ENCODE data around the gene TMEM52.
"Not testable (repeated sequence)": the region's sequence is repeated elsewhere in the genome, so short reads cannot be mapped to it uniquely, and the experiment has no call there.

The TMEM52 gene

GRCh38 chr1:1892763-1893120, 26.3 kb downstream of the TMEM52 start:
- DNase-seq, result no peak

GRCh38 chr1:1892079-1892762, 26.9 kb downstream of the TMEM52 start:
- DNase-seq, result no peak

GRCh38 chr1:1891349-1892078, 27.6 kb downstream of the TMEM52 start:
- DNase-seq, result peak; percentile 55

GRCh38 chr1:1890506-1891348, 28.4 kb downstream of the TMEM52 start, which contains the start of gene GNB1:
Gene GNB1, minus strand, starts transcription at chr1:1891087. Its CDS starts 65,634 bp downstream, at chr1:1825453.
- peak; percentile 87 for DNase-seq

GRCh38 chr1:1889847-1890505, 29.1 kb downstream of the TMEM52 start:
- peak; percentile 57 for DNase-seq

- DNase-seq, result no peak
These were observed 29.9 kb downstream of the TMEM52 start for GRCh38 chr1:1889090-1889750.

GRCh38 chr1:1883890-1884289, 35.2 kb downstream of the TMEM52 start:
- not testable (repeated sequence) for DNase-seq

- no peak for DNase-seq
These were observed 35.8 kb downstream of the TMEM52 start for GRCh38 chr1:1883092-1883873.

GRCh38 chr1:1881727-1882126, 37.4 kb downstream of the TMEM52 start:
- no peak for DNase-seq

GRCh38 chr1:1880617-1881312, 38.3 kb downstream of the TMEM52 start:
- no peak for DNase-seq

- DNase-seq, result no peak
These were observed 39.1 kb downstream of the TMEM52 start for GRCh38 chr1:1879942-1880341.

GRCh38 chr1:1877865-1878436, 41.1 kb downstream of the TMEM52 start:
- DNase-seq, result no peak

- DNase-seq, result peak; percentile 33
These were observed 42.6 kb downstream of the TMEM52 start for GRCh38 chr1:1876335-1876930.

GRCh38 chr1:1875932-1876331, 43.1 kb downstream of the TMEM52 start:
- no peak for DNase-seq

- no peak for DNase-seq
These were observed 44.2 kb downstream of the TMEM52 start for GRCh38 chr1:1874901-1875300.

GRCh38 chr1:1873186-1873585, 45.9 kb downstream of the TMEM52 start:
- no peak for DNase-seq

- no peak for DNase-seq
These were observed 46.6 kb downstream of the TMEM52 start for GRCh38 chr1:1872329-1872994.

GRCh38 chr1:1869469-1869868, 49.6 kb downstream of the TMEM52 start:
- DNase-seq, result no peak

Measured in fibroblast of upper back skin (primary cell).